HepG2 (cell line): Measurements from ENCODE around the gene PLXNA1. TPM values are rescaled to one million over a fixed set of nuclear protein-coding genes. Genes with fewer than 3 reads are reported as not detected.

Experiments
- ATAC-seq: fragments of 200-7000 bp; cut with Tn5 transposase; 3 replicates; pipeline ENCODE4 v1.9.1; 2020; ENCODE audit warnings: mild to moderate bottlenecking, moderate library complexity
- BruUV-seq: library from RNA; stranded (reverse); fragments of 400-500 nt; replicated peaks from 2 replicates; lab custom pipeline; 2021; lab: Mats Ljungman, UMichigan
- CTCF ChIA-PET: fragments of 300-600 bp; formaldehyde crosslinking; extraction: SDS; loops from one replicate; lab custom pipeline; 2021; ENCODE audit warnings: low total read pairs, inconsistent platforms, low intra/inter-chr PET ratio; lab: Yijun Ruan, JAX
- POLR2A ChIA-PET: fragments of 350-600 bp; sonication (Branson Sonifier 250); formaldehyde crosslinking; loops from one replicate; lab custom pipeline; 2020; ENCODE audit warnings: antibody characterized with exemption, inconsistent platforms; lab: Yijun Ruan, JAX
- DNase-seq: peaks from one replicate; pipeline ENCODE4 v3.0.0-alpha.2; 2015; ENCODE audit warnings: low spot score
- FAIRE-seq: peaks from 3 replicates; lab custom pipeline; 2011; peaks lifted over from hg19 to GRCh38; lab: Jason Lieb, UNC
- H2AFZ ChIP-seq: one replicate; pipeline ENCODE4 v1.6.1; 2011; ENCODE audit warnings: low read length, inconsistent platforms
- H3K27ac ChIP-seq: fragments of 300-600 bp; 3 replicates; pipeline ENCODE4 v1.8.0; 2011; ENCODE audit warnings: mixed run types, mild to moderate bottlenecking, mixed read lengths, low read length, inconsistent platforms; ENCODE audit not compliant: insufficient read depth; ENCODE audit errors: extremely low read length
- H3K27me3 ChIP-seq, 2 experiments: fragments of 200-600 bp in 1 of 2; 2 replicates in 1 of 2; 3 replicates in 1 of 2; pipeline versions ENCODE4 v1.6.0 to v1.8.0; 2011; ENCODE audit warnings: low read length in 2 of 2, mild to moderate bottlenecking in 2 of 2, moderate library complexity in 2 of 2, inconsistent platforms in 1 of 2; ENCODE audit not compliant: insufficient read depth in 2 of 2, control insufficient read depth in 1 of 2
- H3K36me3 ChIP-seq, 2 experiments: fragments of 200-600 bp in 1 of 2; replicated peaks in 1 of 2; 2 replicates in 1 of 2; 3 replicates in 1 of 2; pipeline versions ENCODE4 v1.5.1 to v1.8.0; 2011; ENCODE audit warnings: low read length in 2 of 2, inconsistent platforms in 1 of 2; ENCODE audit not compliant: insufficient read depth in 2 of 2, control insufficient read depth in 1 of 2
- H3K4me1 ChIP-seq: 2 replicates; pipeline ENCODE4 v1.5.1; 2012; ENCODE audit warnings: low read length, inconsistent platforms; ENCODE audit not compliant: insufficient read depth
- H3K4me2 ChIP-seq: 2 replicates; pipeline ENCODE4 v1.6.0; 2011; ENCODE audit warnings: low read depth, low read length, inconsistent platforms
- H3K4me3 ChIP-seq, 3 experiments: fragments of 200-600 bp in 1 of 3; sonication (generic), shearing (Covaris generic) in 1 of 3; replicated peaks in 1 of 3; 2 replicates each; pipeline ENCODE4 v1.5.1; 2011 to 2016; ENCODE audit warnings: low read length in 3 of 3, inconsistent platforms in 2 of 3, low read depth in 2 of 3, mild to moderate bottlenecking in 2 of 3, control low read depth in 1 of 3, mixed read lengths in 1 of 3; ENCODE audit not compliant: insufficient read depth in 1 of 3
- H3K79me2 ChIP-seq: one replicate; pipeline ENCODE4 v1.6.1; 2011; ENCODE audit warnings: low read length, inconsistent platforms; ENCODE audit not compliant: insufficient read depth
- H3K9ac ChIP-seq: 2 replicates; pipeline ENCODE4 v1.6.0; 2011; ENCODE audit warnings: mild to moderate bottlenecking, low read depth, low read length, inconsistent platforms; ENCODE audit not compliant: insufficient read depth
- H3K9me3 ChIP-seq: 2 replicates; pipeline ENCODE4 v1.5.1; 2012; ENCODE audit warnings: mild to moderate bottlenecking, low read length
- H4K20me1 ChIP-seq: 2 replicates; pipeline ENCODE4 v1.6.0; 2011; ENCODE audit warnings: inconsistent platforms, mild to moderate bottlenecking, low read length, moderate library complexity; ENCODE audit not compliant: insufficient read depth
- ARNT2 ChIP-seq: sonication (generic); formaldehyde crosslinking; IDR thresholded peaks from 2 replicates; pipeline ENCODE4 v1.8.0; 2022; ENCODE audit warnings: mild to moderate bottlenecking, low read depth, missing genetic modification reagents, moderate library complexity
- ESRRA ChIP-seq: sonication (generic); formaldehyde crosslinking; IDR thresholded peaks from 2 replicates; pipeline ENCODE4 v1.5.1; 2020; ENCODE audit warnings: mild to moderate bottlenecking, low read depth, missing genetic modification reagents
- FOXA3 ChIP-seq: IDR thresholded peaks from 2 replicates; pipeline ENCODE4 v1.6.1; 2016; ENCODE audit warnings: missing genetic modification reagents, missing compliant biosample characterization
- SKI ChIP-seq: fragments of 450-650 bp; IDR thresholded peaks from one replicate; pipeline ENCODE4 v1.6.1; 2018; ENCODE audit warnings: mild to moderate bottlenecking; ENCODE audit not compliant: partially characterized antibody
- SMC3 ChIP-seq: IDR thresholded peaks from 2 replicates; pipeline ENCODE4 v1.6.1; 2011; ENCODE audit warnings: low read length, improper control_type of control experiment
- ZBTB1 ChIP-seq: sonication (generic); formaldehyde crosslinking; IDR thresholded peaks from 2 replicates; pipeline ENCODE4 v1.4.0; 2020; ENCODE audit warnings: missing genetic modification reagents, borderline replicate concordance
- ZNF235 ChIP-seq: sonication (generic); formaldehyde crosslinking; IDR thresholded peaks from 2 replicates; pipeline ENCODE4 v1.8.1; 2023; ENCODE audit warnings: mild to moderate bottlenecking, missing genetic modification reagents, borderline replicate concordance
- ZNF720 ChIP-seq: sonication (generic); formaldehyde crosslinking; IDR thresholded peaks from 2 replicates; pipeline ENCODE4 v1.4.0; 2020; ENCODE audit warnings: missing genetic modification reagents
- ZNF792 ChIP-seq: IDR thresholded peaks from 2 replicates; pipeline ENCODE4 v1.6.1; 2016
- WGBS: methylation state at CpG from one replicate; pipeline ENCODE4 v1.1.6; 2017; ENCODE audit warnings: low lambda C conversion rate; 5-methylcytosine and 5-hydroxymethylcytosine counted together
- in situ Hi-C: cut with HindIII; loops from 2 replicates; pipeline ENCODE4 v1.10.0; 2017; ENCODE audit warnings: low pct_unique_long_range_greater_than_20kb; ENCODE audit not compliant: extremely low pct_ligation_motif_present
- intact Hi-C: fragments of 100-400 bp; cut with micrococcal nuclease; formaldehyde crosslinking; loops from one replicate; pipeline ENCODE4 v1.10.0; 2022; ENCODE audit not compliant: unreplicated experiment
- polyA plus RNA-seq, 8 experiments: library from polyadenylated mRNA; depleted of rRNA in 3 of 8; stranded (reverse) in 7 of 8; unstranded in 1 of 8; fragments of >200 nt; fragmentation: Illumina TruSeq in 4 of 8; extraction: Trizol in 4 of 8; gene quantifications; 2 replicates each; pipeline versions ENCODE4 v1.2.1 to v1.2.3, GENCODE V29; 2011 to 2016; ENCODE audit warnings: low read depth in 4 of 8, missing spikeins in 1 of 8, mixed read lengths in 1 of 8; ENCODE audit not compliant: insufficient read depth in 1 of 8
- total RNA-seq, 5 experiments: library from RNA; depleted of rRNA; stranded (reverse); fragments of >200 nt; fragmentation: Illumina TruSeq; extraction: Trizol; gene quantifications; 2 replicates each; pipeline ENCODE4 v1.2.3, GENCODE V29; 2016; ENCODE audit warnings: low read depth in 1 of 5
- TF ChIP-seq, protein P1 (sequence below): sonication (generic); formaldehyde crosslinking; IDR thresholded peaks from 2 replicates; pipeline ENCODE4 v1.9.0; 2022; ENCODE audit warnings: missing genetic modification reagents, mild to moderate bottlenecking, borderline replicate concordance
- TF ChIP-seq, protein P2 (sequence below): sonication (generic); formaldehyde crosslinking; IDR thresholded peaks from 2 replicates; pipeline ENCODE4 v1.9.0; 2022; ENCODE audit warnings: low read depth, missing genetic modification reagents

PLXNA1 gene
- total and polyA plus RNA-seq, 2 of the 13 experiments (the other 11 are each of a cell fraction or from before 2014, with no cell fraction given): 16.6 to 18.2 TPM

DNA sequence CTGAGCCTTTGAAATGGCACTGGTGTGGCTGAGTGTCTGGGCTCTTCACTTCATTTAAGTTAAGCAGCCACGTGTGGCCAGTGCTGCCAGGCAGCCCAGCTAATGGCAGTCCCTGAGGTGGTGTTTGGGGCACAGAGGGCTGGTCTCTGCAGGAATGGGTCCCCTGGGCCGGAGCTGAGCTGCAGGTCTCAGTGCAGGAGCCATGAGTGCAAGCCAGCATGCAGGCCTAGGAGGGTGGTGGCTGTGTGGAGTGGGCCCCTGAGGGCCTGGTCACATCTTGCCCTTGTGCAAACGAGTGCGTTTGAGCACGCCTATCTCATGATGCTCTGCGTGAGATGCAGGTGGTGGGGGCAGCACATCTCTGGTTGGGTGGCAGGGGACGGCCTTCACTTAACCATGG, 48.9 kb downstream of the PLXNA1 start:
- Histone ChIP-seq H3K4me1 (no peaks in the 10 kb centered on the region), H4K20me1 (no peaks in the 10 kb centered on the region), H3K27me3 (no peaks in the 10 kb centered on the region), H3K4me2 (no peak overlapping the region), H3K27ac (no peak overlapping the region), H3K36me3 (peaks cover 17 to 19% of the 10 kb centered on the region in 2 experiments; a peak in 4 of 5 replicates), H2AFZ (no peak overlapping the region), H3K9me3 (no peaks in the 10 kb centered on the region), H3K9ac (no peak overlapping the region), H3K79me2 (no peaks in the 10 kb centered on the region), H3K4me3 (no peak overlapping the region)
- ATAC-seq (no peak), DNase-seq (no peak), FAIRE-seq (no peak)
- WGBS: 100% methylated on average over 4 of the region's 7 CpGs
- no TSS peak for BruUV-seq
- ChIA-PET POLR2A (no interaction called here), CTCF (no interaction called here)
- in situ Hi-C loops: no loop called here
- intact Hi-C loops: no loop called here
- TF ChIP-seq SMC3: no peak
- no peak for TF ChIP-seq SKI
- no peak for TF ChIP-seq ZBTB1
- TF ChIP-seq, protein P1, sequence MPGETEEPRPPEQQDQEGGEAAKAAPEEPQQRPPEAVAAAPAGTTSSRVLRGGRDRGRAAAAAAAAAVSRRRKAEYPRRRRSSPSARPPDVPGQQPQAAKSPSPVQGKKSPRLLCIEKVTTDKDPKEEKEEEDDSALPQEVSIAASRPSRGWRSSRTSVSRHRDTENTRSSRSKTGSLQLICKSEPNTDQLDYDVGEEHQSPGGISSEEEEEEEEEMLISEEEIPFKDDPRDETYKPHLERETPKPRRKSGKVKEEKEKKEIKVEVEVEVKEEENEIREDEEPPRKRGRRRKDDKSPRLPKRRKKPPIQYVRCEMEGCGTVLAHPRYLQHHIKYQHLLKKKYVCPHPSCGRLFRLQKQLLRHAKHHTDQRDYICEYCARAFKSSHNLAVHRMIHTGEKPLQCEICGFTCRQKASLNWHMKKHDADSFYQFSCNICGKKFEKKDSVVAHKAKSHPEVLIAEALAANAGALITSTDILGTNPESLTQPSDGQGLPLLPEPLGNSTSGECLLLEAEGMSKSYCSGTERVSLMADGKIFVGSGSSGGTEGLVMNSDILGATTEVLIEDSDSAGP (CRISPR knock-in tag): no peak
- no peak for TF ChIP-seq ZNF720
- TF ChIP-seq ZNF792 (CRISPR knock-in tag): no peak
- TF ChIP-seq, protein P2, sequence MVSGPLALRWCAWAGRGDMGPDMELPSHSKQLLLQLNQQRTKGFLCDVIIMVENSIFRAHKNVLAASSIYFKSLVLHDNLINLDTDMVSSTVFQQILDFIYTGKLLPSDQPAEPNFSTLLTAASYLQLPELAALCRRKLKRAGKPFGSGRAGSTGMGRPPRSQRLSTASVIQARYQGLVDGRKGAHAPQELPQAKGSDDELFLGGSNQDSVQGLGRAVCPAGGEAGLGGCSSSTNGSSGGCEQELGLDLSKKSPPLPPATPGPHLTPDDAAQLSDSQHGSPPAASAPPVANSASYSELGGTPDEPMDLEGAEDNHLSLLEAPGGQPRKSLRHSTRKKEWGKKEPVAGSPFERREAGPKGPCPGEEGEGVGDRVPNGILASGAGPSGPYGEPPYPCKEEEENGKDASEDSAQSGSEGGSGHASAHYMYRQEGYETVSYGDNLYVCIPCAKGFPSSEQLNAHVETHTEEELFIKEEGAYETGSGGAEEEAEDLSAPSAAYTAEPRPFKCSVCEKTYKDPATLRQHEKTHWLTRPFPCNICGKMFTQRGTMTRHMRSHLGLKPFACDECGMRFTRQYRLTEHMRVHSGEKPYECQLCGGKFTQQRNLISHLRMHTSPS (CRISPR knock-in tag): no peak
- TF ChIP-seq FOXA3 (CRISPR knock-in tag): no peak
- TF ChIP-seq ZNF235: no peak
- no peak for TF ChIP-seq ESRRA (CRISPR knock-in tag)
- TF ChIP-seq ARNT2 (CRISPR knock-in tag): no peak
